Activated CD8-positive, alpha-beta T cell treated with anti-CD3 and anti-CD28 coated beads for 36 hours (primary cell): ENCODE measurements around the gene AGBL3. TPM values are rescaled to one million over a fixed set of nuclear protein-coding genes. Genes with fewer than 3 reads are reported as not detected.

Experiments
- ATAC-seq: fragments of 200-7000 bp; cut with Tn5 transposase; one replicate; pipeline ENCODE4 v1.10.0; 2021; ENCODE audit warnings: mild to moderate bottlenecking, moderate library complexity
- CTCF ChIA-PET: fragments of 350-600 bp; sonication (Branson Sonifier 250); formaldehyde crosslinking; loops from one replicate; lab custom pipeline; 2021; ENCODE audit warnings: antibody characterized with exemption; lab: Charles Lee
- POLR2A ChIA-PET: fragments of 350-600 bp; sonication (Branson Sonifier 250); formaldehyde crosslinking; loops from one replicate; lab custom pipeline; 2021; ENCODE audit warnings: antibody characterized with exemption; lab: Charles Lee
- DNase-seq: peaks from one replicate; pipeline ENCODE4 v3.0.0-alpha.2; 2020
- H3K27ac Mint-ChIP-seq: one replicate; pipeline ENCODE4 v1.8.0; 2021; ENCODE audit warnings: mild to moderate bottlenecking, mixed read lengths
- H3K27me3 Mint-ChIP-seq: one replicate; pipeline ENCODE4 v1.8.0; 2021; ENCODE audit warnings: mixed read lengths
- H3K36me3 Mint-ChIP-seq: one replicate; pipeline ENCODE4 v1.8.0; 2021; ENCODE audit warnings: low read depth, mixed read lengths
- H3K4me1 Mint-ChIP-seq: one replicate; pipeline ENCODE4 v1.8.0; 2021; ENCODE audit warnings: low read depth, mixed read lengths
- H3K4me3 Mint-ChIP-seq: one replicate; pipeline ENCODE4 v1.8.0; 2021; ENCODE audit warnings: mild to moderate bottlenecking, moderate library complexity, mixed read lengths
- H3K9me3 Mint-ChIP-seq: one replicate; pipeline ENCODE4 v1.8.0; 2021; ENCODE audit warnings: mixed read lengths
- CTCF ChIP-seq: fragments of 200-600 bp; IDR thresholded peaks from one replicate; pipeline ENCODE4 v1.8.0; 2022; ENCODE audit warnings: antibody characterized with exemption, mild to moderate bottlenecking
- intact Hi-C: fragments of 100-400 bp; cut with micrococcal nuclease; formaldehyde crosslinking; loops from one replicate; pipeline ENCODE4 v1.10.0; 2022
- total RNA-seq, 2 experiments: library from RNA; stranded (reverse); gene quantifications; one replicate each; pipeline ENCODE4 v1.2.3, GENCODE V29; 2021

Gene AGBL3
- total RNA-seq, 2 experiments from 2014 or later = 2.7 to 2.9 TPM

- ATAC-seq (no peak), DNase-seq (no peak)
- peaks cover 20% of the 10 kb centered on the region for H3K9me3 Mint-ChIP-seq
- no peak overlapping the region for H3K4me3 Mint-ChIP-seq
- intact Hi-C loops = no loop called here
- TF ChIP-seq CTCF = no peak
- POLR2A ChIA-PET = no interaction called here
- H3K27ac Mint-ChIP-seq = no peak overlapping the region
- H3K27me3 Mint-ChIP-seq = no peaks in the 10 kb centered on the region
- CTCF ChIA-PET = interaction anchor here (1.2 to 2.2 kb wide), 2 partner anchors 9 to 18 kb away, joined by 3 to 6 read pairs; partner anchors contain the start of gene CYREN
- peaks cover 42% of the 10 kb centered on the region for H3K36me3 Mint-ChIP-seq
- H3K4me1 Mint-ChIP-seq = no peaks in the 10 kb centered on the region
Measured at GRCh38 chr7:135180122-135180521, 193.8 kb downstream of the AGBL3 start.

GRCh38 chr7:135181261-135181928 is 195.1 kb downstream of the AGBL3 start:
- Mint-ChIP-seq H3K27ac (no peak overlapping the region), H3K36me3 (peaks cover 50% of the 10 kb centered on the region), H3K27me3 (no peaks in the 10 kb centered on the region), H3K4me1 (no peaks in the 10 kb centered on the region), H3K4me3 (no peak overlapping the region), H3K9me3 (peaks cover 20% of the 10 kb centered on the region)
- no peak for TF ChIP-seq CTCF
- no peak for DNase-seq
- ChIA-PET CTCF (no interaction called here), POLR2A (interaction anchor here (1.7 kb wide), 1 partner anchor 11 kb away, joined by 4 read pairs; the partner anchor contains the start of gene CYREN)
- intact Hi-C loops = no loop called here
- no peak for ATAC-seq

- H3K4me1 Mint-ChIP-seq = peaks cover 2% of the 10 kb centered on the region
Measured at GRCh38 chr7:135181929-135182678, 195.8 kb downstream of the AGBL3 start.

DNA sequence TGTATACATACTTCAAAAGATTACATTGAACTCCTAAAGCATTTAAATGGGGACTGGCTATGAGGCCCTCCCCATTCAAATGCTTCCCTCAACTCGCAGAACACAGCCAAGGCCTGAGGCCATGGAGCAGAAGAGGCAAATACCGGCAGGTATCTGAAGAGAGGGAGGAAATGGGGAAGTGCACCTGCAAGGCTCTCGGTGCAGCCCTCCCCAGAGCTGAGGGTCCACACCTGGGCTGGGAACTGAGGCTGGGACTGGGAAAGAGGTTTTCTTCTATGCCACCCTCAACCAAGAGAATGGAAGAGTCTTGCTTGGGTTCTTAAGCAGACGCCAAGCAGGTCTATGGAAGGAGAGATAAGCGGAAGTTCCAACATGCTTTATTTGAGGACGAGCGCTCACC is 197.2 kb downstream of the AGBL3 start:
- H3K4me1 Mint-ChIP-seq = peaks cover 2% of the 10 kb centered on the region
- no peak for DNase-seq
- TF ChIP-seq CTCF = no peak
- POLR2A ChIA-PET = no interaction called here
- no peak overlapping the region for H3K4me3 Mint-ChIP-seq
- CTCF ChIA-PET = no interaction called here
- H3K27me3 Mint-ChIP-seq = no peaks in the 10 kb centered on the region
- ATAC-seq = no peak
- no peak overlapping the region for H3K27ac Mint-ChIP-seq
- peaks cover 20% of the 10 kb centered on the region for H3K9me3 Mint-ChIP-seq
- peaks cover 61% of the 10 kb centered on the region for H3K36me3 Mint-ChIP-seq
- intact Hi-C loops = no loop called here

More at GRCh38 chr7:135181929-135182678, 195.8 kb downstream of the AGBL3 start:
- H3K36me3 Mint-ChIP-seq = peaks cover 55% of the 10 kb centered on the region
- H3K4me3 Mint-ChIP-seq = no peak overlapping the region
- DNase-seq (no peak), ATAC-seq (no peak)
- ChIA-PET POLR2A (interaction anchor here (1.3 to 1.7 kb wide), 2 partner anchors 12 to 29 kb away, joined by 3 to 4 read pairs; partner anchors contain the start of genes CYREN and WDR91), CTCF (no interaction called here)
- H3K27me3 Mint-ChIP-seq = no peaks in the 10 kb centered on the region
- H3K9me3 Mint-ChIP-seq = peaks cover 20% of the 10 kb centered on the region
- intact Hi-C loops = no loop called here
- no peak for TF ChIP-seq CTCF
- no peak overlapping the region for H3K27ac Mint-ChIP-seq
